Caco-2 (cell line): ENCODE data around the gene OASL. TPM values are rescaled to one million over a fixed set of nuclear protein-coding genes. Genes with fewer than 3 reads are reported as not detected.

Experiments used
- BruUV-seq: library from RNA; stranded (reverse); fragments of 400-500 nt; replicated peaks from 2 replicates; lab custom pipeline; 2021; lab: Mats Ljungman, UMichigan
- CTCF ChIA-PET: fragments of 300-600 bp; sonication (Branson Sonifier 250); formaldehyde crosslinking; loops from one replicate; lab custom pipeline; 2022; ENCODE audit warnings: antibody characterized with exemption; lab: Charles Lee
- POLR2A ChIA-PET: fragments of 300-600 bp; sonication (Branson Sonifier 250); formaldehyde crosslinking; loops from one replicate; lab custom pipeline; 2022; ENCODE audit warnings: antibody characterized with exemption; lab: Charles Lee
- DNase-seq, 2 experiments: peaks; one replicate each; pipeline versions ENCODE4 v3.0.0 to v3.0.0-alpha.2; 2020 to 2022
- H3K27me3 ChIP-seq: replicated peaks from 2 replicates; pipeline ENCODE4 v1.6.0; 2011; ENCODE audit warnings: low read length; ENCODE audit not compliant: control insufficient read depth, insufficient read depth
- H3K36me3 ChIP-seq: 2 replicates; pipeline ENCODE4 v1.5.1; 2011; ENCODE audit warnings: low read length; ENCODE audit not compliant: control insufficient read depth, insufficient read depth
- H3K4me1 ChIP-seq: fragments of 250-450 bp; sonication (Bioruptor Pico); 2 replicates; pipeline ENCODE4 v1.5.1; 2020; ENCODE audit warnings: mild to moderate bottlenecking
- H3K4me3 ChIP-seq: 2 replicates; pipeline ENCODE4 v1.5.1; 2011; ENCODE audit warnings: low read depth, mild to moderate bottlenecking, control low read depth, low read length
- H3K9me3 ChIP-seq: fragments of 250-450 bp; sonication (Bioruptor Pico); 2 replicates; pipeline ENCODE4 v1.5.1; 2020; ENCODE audit warnings: mild to moderate bottlenecking, moderate library complexity
- H3K27ac Mint-ChIP-seq: one replicate; pipeline ENCODE4 v1.8.0; 2022; ENCODE audit warnings: mixed read lengths; ENCODE audit not compliant: unreplicated experiment
- H3K27me3 Mint-ChIP-seq: one replicate; pipeline ENCODE4 v1.8.0; 2022; ENCODE audit warnings: mixed read lengths; ENCODE audit not compliant: insufficient read depth, unreplicated experiment
- H3K36me3 Mint-ChIP-seq: one replicate; pipeline ENCODE4 v1.8.0; 2022; ENCODE audit warnings: mild to moderate bottlenecking, mixed read lengths; ENCODE audit not compliant: insufficient read depth, unreplicated experiment
- H3K4me1 Mint-ChIP-seq: one replicate; pipeline ENCODE4 v1.8.0; 2022; ENCODE audit warnings: low read depth, mixed read lengths; ENCODE audit not compliant: unreplicated experiment
- H3K4me3 Mint-ChIP-seq: one replicate; pipeline ENCODE4 v1.8.0; 2022; ENCODE audit warnings: mild to moderate bottlenecking, moderate library complexity, mixed read lengths; ENCODE audit not compliant: unreplicated experiment
- H3K9me3 Mint-ChIP-seq: one replicate; pipeline ENCODE4 v1.8.0; 2022; ENCODE audit warnings: mixed read lengths; ENCODE audit not compliant: unreplicated experiment
- intact Hi-C: fragments of 100-400 bp; cut with micrococcal nuclease; formaldehyde crosslinking; loops from one replicate; pipeline ENCODE4 v1.10.0; 2022; ENCODE audit not compliant: unreplicated experiment
- total RNA-seq: library from RNA; stranded (reverse); gene quantifications from 2 replicates; pipeline ENCODE4 v1.2.3, GENCODE V29; 2022
- TF ChIP-seq, protein P1 (sequence below), 2 experiments: fragments of 200-600 bp in 1 of 2; IDR thresholded peaks; 1 replicate in 1 of 2; 2 replicates in 1 of 2; pipeline versions ENCODE4 v1.5.1 to v1.8.0; 2011 to 2022; ENCODE audit warnings: antibody characterized with exemption in 1 of 2, control low read depth in 1 of 2, inconsistent platforms in 1 of 2, low read depth in 1 of 2, low read length in 1 of 2, mild to moderate bottlenecking in 1 of 2, moderate library complexity in 1 of 2; ENCODE audit not compliant: insufficient read depth in 1 of 2, severe bottlenecking in 1 of 2, unreplicated experiment in 1 of 2

Gene OASL
- total RNA-seq, 1 experiment from 2014 or later: 0.11 TPM

- CTCF ChIA-PET: no interaction called here
- Mint-ChIP-seq H3K4me1 (peaks cover 26% of the 10 kb centered on the region), H3K9me3 (peaks cover 11% of the 10 kb centered on the region), H3K27ac (no peak overlapping the region), H3K36me3 (peaks cover 56% of the 10 kb centered on the region), H3K27me3 (no peaks in the 10 kb centered on the region), H3K4me3 (no peak overlapping the region)
- no peak overlapping the region for H3K4me3 ChIP-seq
- POLR2A ChIA-PET: no interaction called here
- peaks cover 5% of the 10 kb centered on the region for H3K36me3 ChIP-seq
- TF ChIP-seq, protein P1, sequence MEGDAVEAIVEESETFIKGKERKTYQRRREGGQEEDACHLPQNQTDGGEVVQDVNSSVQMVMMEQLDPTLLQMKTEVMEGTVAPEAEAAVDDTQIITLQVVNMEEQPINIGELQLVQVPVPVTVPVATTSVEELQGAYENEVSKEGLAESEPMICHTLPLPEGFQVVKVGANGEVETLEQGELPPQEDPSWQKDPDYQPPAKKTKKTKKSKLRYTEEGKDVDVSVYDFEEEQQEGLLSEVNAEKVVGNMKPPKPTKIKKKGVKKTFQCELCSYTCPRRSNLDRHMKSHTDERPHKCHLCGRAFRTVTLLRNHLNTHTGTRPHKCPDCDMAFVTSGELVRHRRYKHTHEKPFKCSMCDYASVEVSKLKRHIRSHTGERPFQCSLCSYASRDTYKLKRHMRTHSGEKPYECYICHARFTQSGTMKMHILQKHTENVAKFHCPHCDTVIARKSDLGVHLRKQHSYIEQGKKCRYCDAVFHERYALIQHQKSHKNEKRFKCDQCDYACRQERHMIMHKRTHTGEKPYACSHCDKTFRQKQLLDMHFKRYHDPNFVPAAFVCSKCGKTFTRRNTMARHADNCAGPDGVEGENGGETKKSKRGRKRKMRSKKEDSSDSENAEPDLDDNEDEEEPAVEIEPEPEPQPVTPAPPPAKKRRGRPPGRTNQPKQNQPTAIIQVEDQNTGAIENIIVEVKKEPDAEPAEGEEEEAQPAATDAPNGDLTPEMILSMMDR (IDR thresholded peaks at IDR 0.05; ENCODE audit: insufficient read depth in 1 of 2, low read depth in 1 of 2, low read length in 1 of 2, severe bottlenecking in 1 of 2, unreplicated experiment in 1 of 2): no peak
- no peaks in the 10 kb centered on the region for H3K27me3 ChIP-seq
- intact Hi-C loops: no loop called here
- H3K9me3 ChIP-seq: no peaks in the 10 kb centered on the region
- peaks cover 18% of the 10 kb centered on the region for H3K4me1 ChIP-seq
- no peak for DNase-seq
- BruUV-seq: no TSS peak
Observed at GRCh38 chr12:120988234-120988633, 50.8 kb downstream of the OASL start.

DNA sequence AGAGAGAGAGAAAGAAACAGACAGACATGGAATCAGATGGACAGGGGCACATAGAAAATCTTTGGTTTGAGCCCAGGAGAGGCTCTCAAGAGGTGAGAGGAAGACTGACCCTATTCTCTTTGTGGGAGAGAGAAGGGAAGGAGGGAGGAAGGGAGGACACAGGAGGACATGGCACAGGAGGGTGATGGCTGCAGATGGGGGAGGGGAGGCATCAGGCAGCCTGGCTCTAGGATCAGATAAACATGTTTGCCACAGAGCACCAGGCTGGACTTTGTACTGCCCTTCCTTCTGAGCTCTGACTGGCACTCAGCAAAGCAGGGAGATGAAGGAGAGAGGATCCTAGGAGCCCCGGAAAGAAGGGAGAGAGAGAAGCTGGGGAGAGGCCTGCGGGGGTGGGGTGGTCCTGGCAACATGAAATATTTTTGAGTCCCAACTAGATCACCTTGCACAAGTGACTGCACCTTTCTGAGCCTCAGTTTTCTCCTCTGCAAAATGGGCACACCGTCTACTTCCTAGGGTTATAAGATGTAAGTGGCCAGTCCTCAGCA lies 54.6 kb downstream of the OASL start:
- H3K9me3 Mint-ChIP-seq: peaks cover 11% of the 10 kb centered on the region
- intact Hi-C loops: no loop called here
- POLR2A ChIA-PET: interaction anchor here (0.5 to 1.9 kb wide), 3 partner anchors 17 to 403 kb away, joined by 3 to 9 read pairs (median 6); partner anchors contain the start of genes CAMKK2 and POP5
- peaks cover 61% of the 10 kb centered on the region for H3K36me3 Mint-ChIP-seq
- no peak overlapping the region for H3K4me3 ChIP-seq
- H3K27me3 ChIP-seq: no peaks in the 10 kb centered on the region
- no peaks in the 10 kb centered on the region for H3K9me3 ChIP-seq
- no peaks in the 10 kb centered on the region for H3K27me3 Mint-ChIP-seq
- H3K4me3 Mint-ChIP-seq: peak overlapping the region; percentile 57
- peaks cover 41% of the 10 kb centered on the region for H3K4me1 Mint-ChIP-seq
- H3K36me3 ChIP-seq: peaks cover 4% of the 10 kb centered on the region
- CTCF ChIA-PET: interaction anchor here (0.6 to 1.9 kb wide), 5 partner anchors 12 to 45 kb away, joined by 3 to 6 read pairs (median 3); no protein-coding TSS in a partner anchor
- peaks cover 42% of the 10 kb centered on the region for H3K4me1 ChIP-seq
- TF ChIP-seq, protein P1 (IDR thresholded peaks at IDR 0.05; ENCODE audit: insufficient read depth in 1 of 2, low read depth in 1 of 2, low read length in 1 of 2, severe bottlenecking in 1 of 2, unreplicated experiment in 1 of 2): no peak
- H3K27ac Mint-ChIP-seq: peak overlapping the region; percentile 74
- peak; percentile 69 to 79 for DNase-seq
- no TSS peak for BruUV-seq

DNA sequence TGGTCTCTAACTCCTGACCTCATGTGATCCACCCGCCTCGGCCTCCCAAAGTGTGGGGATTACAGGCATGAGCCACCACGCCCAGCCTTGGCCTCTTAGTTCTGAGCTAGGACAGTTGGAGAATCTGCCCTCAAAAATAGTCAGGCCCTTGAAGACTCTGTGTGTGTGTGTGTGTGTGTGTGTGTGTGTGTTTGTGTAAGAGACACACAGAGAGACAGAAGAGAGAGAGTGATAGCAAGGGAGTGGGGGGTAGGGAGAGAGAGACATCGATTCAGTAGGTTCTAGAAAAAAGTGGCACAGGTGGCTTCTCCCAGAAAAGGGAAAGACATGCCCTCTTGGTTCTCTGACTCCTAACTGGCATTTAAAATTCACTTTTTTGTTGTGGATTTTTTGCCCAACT lies 55.3 kb downstream of the OASL start:
- no peak for DNase-seq
- peaks cover 42% of the 10 kb centered on the region for H3K4me1 ChIP-seq
- POLR2A ChIA-PET: interaction anchor here (0.6 to 1.9 kb wide), 3 partner anchors 12 to 402 kb away, joined by 3 to 6 read pairs (median 3); partner anchors contain the start of gene POP5

More for the DNA sequence above, 55.3 kb downstream of the OASL start:
- Mint-ChIP-seq H3K4me1 (peaks cover 41% of the 10 kb centered on the region), H3K4me3 (peak overlapping the region; percentile 57), H3K9me3 (peaks cover 11% of the 10 kb centered on the region), H3K36me3 (peaks cover 61% of the 10 kb centered on the region), H3K27me3 (no peaks in the 10 kb centered on the region), H3K27ac (peak overlapping the region; percentile 74)
- Histone ChIP-seq H3K27me3 (no peaks in the 10 kb centered on the region), H3K9me3 (no peaks in the 10 kb centered on the region), H3K36me3 (peaks cover 8% of the 10 kb centered on the region), H3K4me3 (no peak overlapping the region)
- TF ChIP-seq, protein P1 (IDR thresholded peaks at IDR 0.05; ENCODE audit: insufficient read depth in 1 of 2, low read depth in 1 of 2, low read length in 1 of 2, severe bottlenecking in 1 of 2, unreplicated experiment in 1 of 2): no peak
- CTCF ChIA-PET: interaction anchor here (0.7 to 1.9 kb wide), 2 partner anchors 12 to 21 kb away, joined by 3 to 6 read pairs; no protein-coding TSS in a partner anchor
- intact Hi-C loops: no loop called here
- BruUV-seq: no TSS peak
